ENCODE results near the gene DIPK1C.

- TF ChIP-seq SP1 (CRISPR knock-in tag; IDR thresholded peaks at IDR 0.05) (no peak), ZNF445 (CRISPR knock-in tag; IDR thresholded peaks at IDR 0.05; ENCODE audit: low read depth) (no peak), ZBTB17 (CRISPR knock-in tag; IDR thresholded peaks at IDR 0.05) (no peak), KLF10 (CRISPR knock-in tag; IDR thresholded peaks at IDR 0.05) (no peak), PBX2 (CRISPR knock-in tag; IDR thresholded peaks at IDR 0.05; ENCODE audit: low read depth) (no peak), PBX2 (tag; conservative IDR thresholded peaks at IDR 0.05; ENCODE audit: low read depth) (no peak)
Measured at GRCh38 chr18:74436158-74436769, 20.8 kb downstream of the DIPK1C start.
